DND-41 (cell line): ENCODE measurements around the gene PSPC1.

Experiments used
- ATAC-seq: fragments of 200-7000 bp; cut with Tn5 transposase; 3 replicates; pipeline ENCODE4 v1.9.1; 2021; ENCODE audit warnings: low read depth; ENCODE audit not compliant: insufficient read depth
- DNase-seq: peaks from one replicate; pipeline ENCODE4 v3.0.0-alpha.2; 2020
- H2AFZ ChIP-seq: 2 replicates; pipeline ENCODE4 v1.6.0; 2012; ENCODE audit warnings: low read depth, low read length
- H3K27ac ChIP-seq: 2 replicates; pipeline ENCODE4 v1.5.1; 2012; ENCODE audit warnings: low read length, inconsistent platforms
- H3K27me3 ChIP-seq: fragments of 200-600 bp; sonication (generic); 2 replicates; pipeline ENCODE4 v1.6.0; 2012; ENCODE audit warnings: low read length, mild to moderate bottlenecking, inconsistent platforms; ENCODE audit not compliant: insufficient read depth, poor library complexity
- H3K36me3 ChIP-seq: 2 replicates; pipeline ENCODE4 v1.5.1; 2012; ENCODE audit warnings: low read length, inconsistent platforms; ENCODE audit not compliant: insufficient read depth
- H3K4me1 ChIP-seq: 2 replicates; pipeline ENCODE4 v1.5.1; 2012; ENCODE audit warnings: mild to moderate bottlenecking, low read length; ENCODE audit not compliant: insufficient read depth
- H3K4me2 ChIP-seq: 2 replicates; pipeline ENCODE4 v1.6.0; 2012; ENCODE audit warnings: mild to moderate bottlenecking, moderate library complexity, low read length, inconsistent platforms; ENCODE audit not compliant: insufficient read depth
- H3K4me3 ChIP-seq, 2 experiments: fragments of 200-600 bp in 1 of 2; shearing (Covaris generic) in 1 of 2; 2 replicates each; pipeline ENCODE4 v1.5.1; 2012 to 2016; ENCODE audit warnings: inconsistent platforms in 2 of 2, low read length in 2 of 2, mild to moderate bottlenecking in 2 of 2, low read depth in 1 of 2, moderate library complexity in 1 of 2
- H3K79me2 ChIP-seq: 2 replicates; pipeline ENCODE4 v1.6.0; 2012; ENCODE audit warnings: low read length, inconsistent platforms; ENCODE audit not compliant: insufficient read depth
- H3K9ac ChIP-seq: 2 replicates; pipeline ENCODE4 v1.6.0; 2012; ENCODE audit warnings: low read depth, mild to moderate bottlenecking, inconsistent platforms, low read length, moderate library complexity
- H3K9me3 ChIP-seq: 2 replicates; pipeline ENCODE4 v1.5.1; 2012; ENCODE audit warnings: low read length, moderate library complexity, mild to moderate bottlenecking, inconsistent platforms; ENCODE audit not compliant: insufficient read depth, severe bottlenecking
- H4K20me1 ChIP-seq: 2 replicates; pipeline ENCODE4 v1.6.0; 2012; ENCODE audit warnings: low read length; ENCODE audit not compliant: insufficient read depth
- EZH2 ChIP-seq: IDR thresholded peaks from 3 replicates; pipeline ENCODE4 v1.6.1; 2012; ENCODE audit warnings: borderline replicate concordance, low read depth, mild to moderate bottlenecking, moderate library complexity, low read length, inconsistent platforms; ENCODE audit not compliant: severe bottlenecking
- TF ChIP-seq, protein P1 (sequence below): IDR thresholded peaks from 2 replicates; pipeline ENCODE4 v1.5.1; 2012; ENCODE audit warnings: borderline replicate concordance, low read length, moderate library complexity, mild to moderate bottlenecking; ENCODE audit not compliant: poor library complexity, severe bottlenecking; ENCODE audit errors: extremely low read depth

Gene PSPC1

GRCh38 chr13:19737844-19738557 lies 44.7 kb downstream of the PSPC1 start:
- DNase-seq (no peak), ATAC-seq (no peak)
- no peak overlapping the region for H3K4me2 ChIP-seq
- H2AFZ ChIP-seq, result no peak overlapping the region
- TF ChIP-seq, protein P1, sequence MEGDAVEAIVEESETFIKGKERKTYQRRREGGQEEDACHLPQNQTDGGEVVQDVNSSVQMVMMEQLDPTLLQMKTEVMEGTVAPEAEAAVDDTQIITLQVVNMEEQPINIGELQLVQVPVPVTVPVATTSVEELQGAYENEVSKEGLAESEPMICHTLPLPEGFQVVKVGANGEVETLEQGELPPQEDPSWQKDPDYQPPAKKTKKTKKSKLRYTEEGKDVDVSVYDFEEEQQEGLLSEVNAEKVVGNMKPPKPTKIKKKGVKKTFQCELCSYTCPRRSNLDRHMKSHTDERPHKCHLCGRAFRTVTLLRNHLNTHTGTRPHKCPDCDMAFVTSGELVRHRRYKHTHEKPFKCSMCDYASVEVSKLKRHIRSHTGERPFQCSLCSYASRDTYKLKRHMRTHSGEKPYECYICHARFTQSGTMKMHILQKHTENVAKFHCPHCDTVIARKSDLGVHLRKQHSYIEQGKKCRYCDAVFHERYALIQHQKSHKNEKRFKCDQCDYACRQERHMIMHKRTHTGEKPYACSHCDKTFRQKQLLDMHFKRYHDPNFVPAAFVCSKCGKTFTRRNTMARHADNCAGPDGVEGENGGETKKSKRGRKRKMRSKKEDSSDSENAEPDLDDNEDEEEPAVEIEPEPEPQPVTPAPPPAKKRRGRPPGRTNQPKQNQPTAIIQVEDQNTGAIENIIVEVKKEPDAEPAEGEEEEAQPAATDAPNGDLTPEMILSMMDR, result no peak
- TF ChIP-seq EZH2, result no peak
- peaks cover 46% of the 10 kb centered on the region for H4K20me1 ChIP-seq
- H3K79me2 ChIP-seq, result peaks cover 93% of the 10 kb centered on the region
- no peaks in the 10 kb centered on the region for H3K27me3 ChIP-seq
- H3K4me3 ChIP-seq, result no peak overlapping the region
- no peak overlapping the region for H3K27ac ChIP-seq
- no peak overlapping the region for H3K9ac ChIP-seq
- H3K36me3 ChIP-seq, result peaks cover 86% of the 10 kb centered on the region
- H3K4me1 ChIP-seq, result no peaks in the 10 kb centered on the region
- no peaks in the 10 kb centered on the region for H3K9me3 ChIP-seq

DNA sequence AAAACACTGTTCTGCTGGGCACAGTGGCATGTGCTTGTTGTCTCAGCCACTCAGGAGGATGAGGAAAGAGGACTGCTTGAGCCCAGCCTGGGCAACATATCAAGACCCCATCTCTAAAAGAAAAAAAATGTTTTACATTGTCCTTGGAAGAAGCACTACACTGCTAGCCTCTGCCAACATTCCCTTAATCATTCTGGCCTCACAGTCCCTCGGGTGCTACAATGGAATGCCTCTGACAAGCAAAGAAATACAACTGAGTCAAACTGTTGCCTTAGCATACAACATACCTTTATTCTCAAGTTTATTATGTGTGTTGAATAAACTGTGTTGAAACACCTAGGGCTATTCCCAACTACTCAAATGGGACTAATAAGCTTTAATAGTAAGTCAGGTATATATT lies 56.1 kb downstream of the PSPC1 start:
- Histone ChIP-seq H2AFZ (no peak overlapping the region), H3K27ac (no peak overlapping the region), H3K4me1 (no peaks in the 10 kb centered on the region), H3K36me3 (peaks cover 86% of the 10 kb centered on the region), H3K27me3 (no peaks in the 10 kb centered on the region), H3K79me2 (peaks cover 84% of the 10 kb centered on the region), H3K9ac (no peak overlapping the region), H3K4me2 (no peak overlapping the region), H3K4me3 (no peak overlapping the region), H3K9me3 (no peaks in the 10 kb centered on the region), H4K20me1 (peaks cover 27% of the 10 kb centered on the region; the same call in 1 of the 2 replicates)
- TF ChIP-seq EZH2, result no peak
- ATAC-seq, result no peak
- no peak for DNase-seq

- no peak for ATAC-seq
- Histone ChIP-seq H3K9ac (no peak overlapping the region), H3K79me2 (peaks cover 81% of the 10 kb centered on the region), H3K27ac (no peak overlapping the region), H3K9me3 (no peaks in the 10 kb centered on the region), H3K27me3 (no peaks in the 10 kb centered on the region), H3K4me1 (no peaks in the 10 kb centered on the region), H3K4me2 (no peak overlapping the region), H4K20me1 (peaks cover 22% of the 10 kb centered on the region; the same call in 1 of the 2 replicates), H3K36me3 (peaks cover 84% of the 10 kb centered on the region), H2AFZ (no peak overlapping the region), H3K4me3 (no peak overlapping the region)
- no peak for TF ChIP-seq EZH2
- TF ChIP-seq, protein P1, result no peak
- no peak for DNase-seq
Measured at GRCh38 chr13:19725320-19725719, 57.4 kb downstream of the PSPC1 start.

GRCh38 chr13:19720039-19720438 lies 62.7 kb downstream of the PSPC1 start:
- H3K27me3 ChIP-seq, result no peaks in the 10 kb centered on the region
- peaks cover 10% of the 10 kb centered on the region; the same call in 1 of the 2 replicates for H4K20me1 ChIP-seq

More at GRCh38 chr13:19720039-19720438, 62.7 kb downstream of the PSPC1 start:
- no peaks in the 10 kb centered on the region for H3K4me1 ChIP-seq
- H2AFZ ChIP-seq, result no peak overlapping the region
- H3K4me2 ChIP-seq, result no peak overlapping the region
- H3K9ac ChIP-seq, result no peak overlapping the region
- H3K79me2 ChIP-seq, result peaks cover 57% of the 10 kb centered on the region
- DNase-seq (no peak), ATAC-seq (no peak)
- H3K9me3 ChIP-seq, result no peaks in the 10 kb centered on the region
- H3K36me3 ChIP-seq, result peaks cover 60% of the 10 kb centered on the region
- no peak overlapping the region for H3K27ac ChIP-seq
- no peak overlapping the region for H3K4me3 ChIP-seq
- TF ChIP-seq, protein P1, result no peak
- no peak for TF ChIP-seq EZH2
